Hepatocyte (in vitro differentiated cells): ENCODE measurements around the gene APEH. TPM values are rescaled to one million over a fixed set of nuclear protein-coding genes. Genes with fewer than 3 reads are reported as not detected.

Source experiments
- DNase-seq: peaks from one replicate; pipeline ENCODE4 v3.0.0-alpha.2; 2016; ENCODE audit warnings: low spot score
- H2AFZ ChIP-seq: fragments of 200-600 bp; sonication (generic); 2 replicates; pipeline ENCODE4 v1.6.0; 2016; ENCODE audit warnings: antibody characterized with exemption, mild to moderate bottlenecking
- H3K27ac ChIP-seq: fragments of 200-600 bp; sonication (generic); 2 replicates; pipeline ENCODE4 v1.5.1; 2016; ENCODE audit warnings: mild to moderate bottlenecking
- H3K27me3 ChIP-seq: fragments of 200-600 bp; sonication (generic); 2 replicates; pipeline ENCODE4 v1.6.1; 2016
- H3K36me3 ChIP-seq: fragments of 200-600 bp; sonication (generic); replicated peaks from 2 replicates; pipeline ENCODE4 v1.5.1; 2016; ENCODE audit warnings: low read depth; ENCODE audit not compliant: insufficient read depth
- H3K4me1 ChIP-seq: fragments of 200-600 bp; sonication (generic); 2 replicates; pipeline ENCODE4 v1.5.1; 2016; ENCODE audit warnings: mild to moderate bottlenecking, moderate library complexity; ENCODE audit not compliant: insufficient read depth
- H3K4me2 ChIP-seq: fragments of 200-600 bp; sonication (generic); 2 replicates; pipeline ENCODE4 v1.6.0; 2016
- H3K4me3 ChIP-seq: fragments of 200-600 bp; sonication (generic); 2 replicates; pipeline ENCODE4 v1.5.1; 2016; ENCODE audit warnings: mild to moderate bottlenecking
- H3K79me2 ChIP-seq: fragments of 200-600 bp; sonication (generic); 2 replicates; pipeline ENCODE4 v1.6.0; 2017; ENCODE audit warnings: mild to moderate bottlenecking
- H3K9me2 ChIP-seq: fragments of 200-600 bp; sonication (generic); replicated peaks from 2 replicates; pipeline ENCODE4 v1.6.0; 2017; ENCODE audit warnings: mild to moderate bottlenecking; ENCODE audit not compliant: insufficient read depth
- H3K9me3 ChIP-seq: fragments of 200-600 bp; sonication (generic); 2 replicates; pipeline ENCODE4 v1.5.1; 2016; ENCODE audit warnings: low read depth, mild to moderate bottlenecking
- H4K20me1 ChIP-seq: fragments of 200-600 bp; sonication (generic); 2 replicates; pipeline ENCODE4 v1.6.0; 2016; ENCODE audit warnings: mild to moderate bottlenecking; ENCODE audit not compliant: insufficient read depth, poor library complexity, severe bottlenecking
- CTCF ChIP-seq: fragments of 200-600 bp; sonication (generic); IDR thresholded peaks from 2 replicates; pipeline ENCODE4 v1.5.1; 2016; ENCODE audit warnings: antibody characterized with exemption, mild to moderate bottlenecking; ENCODE audit not compliant: poor library complexity
- EZH2 ChIP-seq: fragments of 200-600 bp; sonication (generic); IDR thresholded peaks from 2 replicates; pipeline ENCODE4 v1.6.1; 2016; ENCODE audit warnings: antibody characterized with exemption, mild to moderate bottlenecking, borderline replicate concordance
- EZH2phosphoT487 ChIP-seq: fragments of 200-600 bp; sonication (generic); IDR thresholded peaks from one replicate; pipeline ENCODE4 v1.6.1; 2018; ENCODE audit warnings: antibody characterized with exemption, mild to moderate bottlenecking, low read depth, moderate library complexity; ENCODE audit not compliant: unreplicated experiment, severe bottlenecking
- WGBS: methylation state at CpG from one replicate; pipeline ENCODE4 v1.1.6; 2016; ENCODE audit warnings: low lambda C conversion rate; ENCODE audit errors: missing lambda C conversion rate; 5-methylcytosine and 5-hydroxymethylcytosine counted together
- polyA plus RNA-seq: library from polyadenylated mRNA; unstranded; fragments of >200 nt; fragmentation: Nextera tagmentation; extraction: Ambion mirVana; gene quantifications from 2 replicates; pipeline ENCODE4 v1.2.1, GENCODE V29; 2016
- total RNA-seq: library from RNA; depleted of rRNA; stranded (reverse); fragments of >200 nt; gene quantifications from 2 replicates; pipeline ENCODE4 v1.2.3, GENCODE V29; 2014

Gene APEH
- total and polyA plus RNA-seq, 2 experiments from 2014 or later = 120 to 148 TPM

- whole genome bisulfite sequencing = 76% methylated on average over 7 of the region's 7 CpGs
- Histone ChIP-seq H3K4me3 (no peak overlapping the region), H3K4me1 (no peaks in the 10 kb centered on the region), H4K20me1 (no peaks in the 10 kb centered on the region), H3K79me2 (no peaks in the 10 kb centered on the region), H3K36me3 (no peaks in the 10 kb centered on the region), H2AFZ (no peak overlapping the region), H3K9me2 (no peaks in the 10 kb centered on the region), H3K27me3 (no peaks in the 10 kb centered on the region), H3K4me2 (no peak overlapping the region), H3K9me3 (no peaks in the 10 kb centered on the region), H3K27ac (no peak overlapping the region)
- no peak for DNase-seq
- TF ChIP-seq CTCF (no peak), EZH2phosphoT487 (no peak), EZH2 (no peak)
Measured at GRCh38 chr3:49641292-49641691, 32.9 kb upstream of the APEH start.

GRCh38 chr3:49641921-49642707 is 32.0 kb upstream of the APEH start:
- no peak overlapping the region for H3K4me3 ChIP-seq
- H3K79me2 ChIP-seq = no peaks in the 10 kb centered on the region
- WGBS = 96% methylated on average over 14 of the region's 14 CpGs
- no peaks in the 10 kb centered on the region for H3K9me2 ChIP-seq
- no peak for TF ChIP-seq EZH2
- TF ChIP-seq EZH2phosphoT487 = no peak
- TF ChIP-seq CTCF = no peak
- no peak for DNase-seq
- no peaks in the 10 kb centered on the region for H4K20me1 ChIP-seq
- H3K9me3 ChIP-seq = no peaks in the 10 kb centered on the region
- H3K27me3 ChIP-seq = no peaks in the 10 kb centered on the region
- no peaks in the 10 kb centered on the region for H3K4me1 ChIP-seq
- no peak overlapping the region for H3K27ac ChIP-seq
- H3K36me3 ChIP-seq = no peaks in the 10 kb centered on the region
- H2AFZ ChIP-seq = no peak overlapping the region
- no peak overlapping the region for H3K4me2 ChIP-seq

- H3K36me3 ChIP-seq = no peaks in the 10 kb centered on the region
- H3K79me2 ChIP-seq = no peaks in the 10 kb centered on the region
- 94% methylated on average over 9 of the region's 9 CpGs for WGBS
- no peak overlapping the region for H3K4me3 ChIP-seq
- no peaks in the 10 kb centered on the region for H3K9me2 ChIP-seq
- no peaks in the 10 kb centered on the region for H4K20me1 ChIP-seq
- no peaks in the 10 kb centered on the region for H3K4me1 ChIP-seq
- no peak overlapping the region for H3K27ac ChIP-seq
- TF ChIP-seq CTCF = no peak
- no peak for TF ChIP-seq EZH2
- no peak for TF ChIP-seq EZH2phosphoT487
- no peaks in the 10 kb centered on the region for H3K27me3 ChIP-seq
- H3K9me3 ChIP-seq = no peaks in the 10 kb centered on the region
- DNase-seq = no peak
- no peak overlapping the region for H2AFZ ChIP-seq
- H3K4me2 ChIP-seq = no peak overlapping the region
Measured at GRCh38 chr3:49642708-49643145, 31.4 kb upstream of the APEH start.
